ENCODE data around the gene PIMREG. TPM values are rescaled to one million over a fixed set of nuclear protein-coding genes. Genes with fewer than 3 reads are reported as not detected.

Gene PIMREG
- total RNA-seq, 1 experiment from 2014 or later: 41.2 TPM

- DNase-seq (ENCODE audit: low read depth, low spot score) (peak; percentile 71), ATAC-seq (peak; percentile 82)
- BruUV-seq (replicated peaks): no TSS peak
- no peak for TF ChIP-seq SIN3A (IDR thresholded peaks at IDR 0.05; ENCODE audit: borderline replicate concordance, insufficient read depth, low read depth, low read length)
- peak; percentile 95 for TF ChIP-seq CTCF (IDR thresholded peaks at IDR 0.05)
- ChIA-PET POLR2A (no interaction called here), CTCF (interaction anchor here (0.6 to 1.3 kb wide), 4 partner anchors 10 to 175 kb away, joined by 3 to 12 read pairs (median 4); no protein-coding TSS in a partner anchor)
- no peak overlapping the region for H3K4me3 ChIP-seq (ENCODE audit: low read depth in 2 of 2, low read length in 2 of 2)
- peaks cover 3% of the 10 kb centered on the region; the same call in 1 of the 2 replicates for H3K4me1 ChIP-seq (ENCODE audit: control insufficient read depth, insufficient read depth, low read length)
- in situ Hi-C loops (cut with HindIII; ENCODE audit: low pct_unique_long_range_greater_than_20kb, low sequenced_read_pairs): no loop called here
- intact Hi-C loops (cut with micrococcal nuclease; ENCODE audit: unreplicated experiment): no loop called here
- H3K27me3 ChIP-seq (ENCODE audit: control insufficient read depth, insufficient read depth, low read length): no peaks in the 10 kb centered on the region; the same call in 1 of the 2 replicates
- no peak overlapping the region for H3K27ac ChIP-seq (ENCODE audit: low read length)
- H3K36me3 ChIP-seq (ENCODE audit: control insufficient read depth, insufficient read depth, low read length): no peaks in the 10 kb centered on the region
- H3K9me3 ChIP-seq (ENCODE audit: control insufficient read depth, insufficient read depth, low read depth, low read length): no peaks in the 10 kb centered on the region
These were observed 29.0 kb downstream of the PIMREG start for GRCh38 chr17:6473128-6473767.

GRCh38 chr17:6474376-6474775 lies 30.1 kb downstream of the PIMREG start:
- Histone ChIP-seq H3K4me3 (ENCODE audit: low read depth in 2 of 2, low read length in 2 of 2) (no peak overlapping the region), H3K27me3 (ENCODE audit: control insufficient read depth, insufficient read depth, low read length) (no peaks in the 10 kb centered on the region; the same call in 1 of the 2 replicates), H3K27ac (ENCODE audit: low read length) (no peak overlapping the region), H3K36me3 (ENCODE audit: control insufficient read depth, insufficient read depth, low read length) (no peaks in the 10 kb centered on the region), H3K9me3 (ENCODE audit: control insufficient read depth, insufficient read depth, low read depth, low read length) (no peaks in the 10 kb centered on the region), H3K4me1 (ENCODE audit: control insufficient read depth, insufficient read depth, low read length) (peaks cover 3% of the 10 kb centered on the region; the same call in 1 of the 2 replicates)
- DNase-seq (ENCODE audit: low read depth, low spot score) (no peak), ATAC-seq (no peak)
- intact Hi-C loops (cut with micrococcal nuclease; ENCODE audit: unreplicated experiment): no loop called here
- no TSS peak for BruUV-seq (replicated peaks)
- ChIA-PET CTCF (interaction anchor here (0.5 kb wide), 1 partner anchor 58 kb away, joined by 3 read pairs; no protein-coding TSS in a partner anchor), POLR2A (no interaction called here)
- no peak for TF ChIP-seq TCF7L2 (IDR thresholded peaks at IDR 0.05; ENCODE audit: low read depth, low read length)
- TF ChIP-seq REST (IDR thresholded peaks at IDR 0.05; ENCODE audit: insufficient read depth in 1 of 2, low read depth in 2 of 2, low read length in 1 of 2): no peak
- TF ChIP-seq POLR2AphosphoS5 (IDR thresholded peaks at IDR 0.05; ENCODE audit: low read depth, low read length): no peak
- in situ Hi-C loops (cut with HindIII; ENCODE audit: low pct_unique_long_range_greater_than_20kb, low sequenced_read_pairs): no loop called here

DNA sequence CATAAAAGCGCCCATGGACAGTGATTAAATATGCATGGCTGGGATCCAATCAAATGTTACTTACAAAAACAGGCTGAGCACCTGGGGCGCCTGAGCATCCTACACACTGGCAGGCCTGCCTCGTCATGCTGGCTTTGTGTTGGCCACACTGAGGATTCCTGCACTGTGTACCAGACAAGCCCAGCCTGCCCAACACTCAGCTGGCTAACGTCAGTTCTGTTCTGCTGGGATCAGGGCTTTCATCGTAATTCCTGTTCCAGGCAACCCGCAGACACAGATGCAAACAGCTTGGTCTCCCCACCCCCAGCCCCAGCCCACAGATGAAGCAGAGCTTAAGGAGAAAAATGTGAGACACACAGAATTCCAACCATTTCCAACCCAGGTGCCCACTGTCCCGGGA lies 30.7 kb downstream of the PIMREG start:
- in situ Hi-C loops (cut with HindIII; ENCODE audit: low pct_unique_long_range_greater_than_20kb, low sequenced_read_pairs): no loop called here
- no peaks in the 10 kb centered on the region for H3K36me3 ChIP-seq (ENCODE audit: control insufficient read depth, insufficient read depth, low read length)
- no peak for DNase-seq (ENCODE audit: low read depth, low spot score)
- ATAC-seq: no peak
- H3K4me1 ChIP-seq (ENCODE audit: control insufficient read depth, insufficient read depth, low read length): peaks cover 3% of the 10 kb centered on the region; the same call in 1 of the 2 replicates
- TF ChIP-seq SIN3A (IDR thresholded peaks at IDR 0.05; ENCODE audit: borderline replicate concordance, insufficient read depth, low read depth, low read length) (no peak), TCF7L2 (IDR thresholded peaks at IDR 0.05; ENCODE audit: low read depth, low read length) (no peak), POLR2AphosphoS5 (IDR thresholded peaks at IDR 0.05; ENCODE audit: low read depth, low read length) (no peak), REST (IDR thresholded peaks at IDR 0.05; ENCODE audit: insufficient read depth in 1 of 2, low read depth in 2 of 2, low read length in 1 of 2) (no peak), CTCF (IDR thresholded peaks at IDR 0.05) (no peak)
- no peak overlapping the region for H3K27ac ChIP-seq (ENCODE audit: low read length)
- H3K27me3 ChIP-seq (ENCODE audit: control insufficient read depth, insufficient read depth, low read length): no peaks in the 10 kb centered on the region; the same call in 1 of the 2 replicates
- no peak overlapping the region for H3K4me3 ChIP-seq (ENCODE audit: low read depth in 2 of 2, low read length in 2 of 2)
- intact Hi-C loops (cut with micrococcal nuclease; ENCODE audit: unreplicated experiment): no loop called here
- BruUV-seq (replicated peaks): no TSS peak
- POLR2A ChIA-PET: no interaction called here
- H3K9me3 ChIP-seq (ENCODE audit: control insufficient read depth, insufficient read depth, low read depth, low read length): no peaks in the 10 kb centered on the region
- CTCF ChIA-PET: no interaction called here
